Panc1 (cell line): Measurements from ENCODE around the gene SLCO3A1. TPM values are rescaled to one million over a fixed set of nuclear protein-coding genes. Genes with fewer than 3 reads are reported as not detected.

Source experiments
- ATAC-seq: fragments of 200-7000 bp; cut with Tn5 transposase; 2 replicates; pipeline ENCODE4 v1.9.1; 2020; ENCODE audit warnings: mild to moderate bottlenecking, moderate library complexity
- BruUV-seq: library from RNA; stranded (reverse); fragments of 400-500 nt; replicated peaks from 2 replicates; lab custom pipeline; 2021; lab: Mats Ljungman, UMichigan
- CTCF ChIA-PET: fragments of 300-600 bp; sonication (Branson Sonifier 250); formaldehyde crosslinking; loops from one replicate; lab custom pipeline; 2022; ENCODE audit warnings: antibody characterized with exemption; lab: Charles Lee
- POLR2A ChIA-PET: fragments of 300-600 bp; sonication (Branson Sonifier 250); formaldehyde crosslinking; loops from one replicate; lab custom pipeline; 2022; ENCODE audit warnings: antibody characterized with exemption; lab: Charles Lee
- DNase-seq: peaks from one replicate; pipeline ENCODE4 v3.0.0-alpha.2; 2010; ENCODE audit warnings: low read depth, low spot score
- H3K27ac ChIP-seq: 2 replicates; pipeline ENCODE4 v1.5.1; 2011; ENCODE audit warnings: mild to moderate bottlenecking, low read length, inconsistent platforms
- H3K27me3 ChIP-seq: fragments of 200-500 bp; sonication (Bioruptor generic); 2 replicates; pipeline ENCODE4 v1.6.0; 2014; ENCODE audit warnings: low read length, inconsistent platforms; ENCODE audit not compliant: control insufficient read depth, insufficient read depth
- H3K36me3 ChIP-seq: fragments of 200-500 bp; sonication (Bioruptor generic); 2 replicates; pipeline ENCODE4 v1.5.1; 2014; ENCODE audit warnings: inconsistent platforms, mild to moderate bottlenecking, low read length, moderate library complexity; ENCODE audit not compliant: control insufficient read depth, insufficient read depth
- H3K4me1 ChIP-seq: 2 replicates; pipeline ENCODE4 v1.5.1; 2011; ENCODE audit warnings: inconsistent platforms, mild to moderate bottlenecking, low read length, moderate library complexity; ENCODE audit not compliant: control insufficient read depth, insufficient read depth
- H3K4me3 ChIP-seq, 2 experiments: 2 replicates each; pipeline ENCODE4 v1.5.1; 2011 to 2012; ENCODE audit warnings: low read depth in 2 of 2, low read length in 2 of 2, mild to moderate bottlenecking in 2 of 2, inconsistent platforms in 1 of 2, moderate library complexity in 1 of 2
- H3K9me3 ChIP-seq: fragments of 200-500 bp; sonication (Bioruptor generic); 2 replicates; pipeline ENCODE4 v1.5.1; 2014; ENCODE audit warnings: low read depth, mild to moderate bottlenecking, inconsistent platforms, low read length, moderate library complexity; ENCODE audit not compliant: control insufficient read depth, insufficient read depth
- POLR2AphosphoS5 ChIP-seq: IDR thresholded peaks from 2 replicates; pipeline ENCODE4 v1.6.1; 2012; ENCODE audit warnings: mild to moderate bottlenecking, low read depth, low read length, moderate library complexity
- SIN3A ChIP-seq: IDR thresholded peaks from 2 replicates; pipeline ENCODE4 v1.6.1; 2012; ENCODE audit warnings: low read depth, mild to moderate bottlenecking, low read length, moderate library complexity, borderline replicate concordance; ENCODE audit not compliant: insufficient read depth
- TCF7L2 ChIP-seq: IDR thresholded peaks from 2 replicates; pipeline ENCODE4 v1.6.1; 2011; ENCODE audit warnings: mild to moderate bottlenecking, low read depth, low read length, inconsistent platforms
- in situ Hi-C: cut with HindIII; loops from 2 replicates; pipeline ENCODE4 v1.10.0; 2016; ENCODE audit warnings: low sequenced_read_pairs, low pct_unique_long_range_greater_than_20kb
- intact Hi-C: fragments of 100-400 bp; cut with micrococcal nuclease; formaldehyde crosslinking; loops from one replicate; pipeline ENCODE4 v1.10.0; 2022; ENCODE audit not compliant: unreplicated experiment
- total RNA-seq: library from RNA; stranded (reverse); gene quantifications from one replicate; pipeline ENCODE4 v1.2.1, GENCODE V29; 2021; ENCODE audit not compliant: unreplicated experiment
- TF ChIP-seq, protein P1 (sequence below): fragments of 450-650 bp; IDR thresholded peaks from 2 replicates; pipeline ENCODE4 v1.5.1; 2017; ENCODE audit warnings: mild to moderate bottlenecking
- TF ChIP-seq, protein P2 (sequence below), 2 experiments: IDR thresholded peaks; 2 replicates each; pipeline ENCODE4 v1.6.1; 2011 to 2012; ENCODE audit warnings: low read depth in 2 of 2, control low read depth in 1 of 2, low read length in 1 of 2, mild to moderate bottlenecking in 1 of 2, moderate library complexity in 1 of 2; ENCODE audit not compliant: insufficient read depth in 1 of 2

The SLCO3A1 gene
- total RNA-seq, 1 experiment from 2014 or later = 20.6 TPM

DNA sequence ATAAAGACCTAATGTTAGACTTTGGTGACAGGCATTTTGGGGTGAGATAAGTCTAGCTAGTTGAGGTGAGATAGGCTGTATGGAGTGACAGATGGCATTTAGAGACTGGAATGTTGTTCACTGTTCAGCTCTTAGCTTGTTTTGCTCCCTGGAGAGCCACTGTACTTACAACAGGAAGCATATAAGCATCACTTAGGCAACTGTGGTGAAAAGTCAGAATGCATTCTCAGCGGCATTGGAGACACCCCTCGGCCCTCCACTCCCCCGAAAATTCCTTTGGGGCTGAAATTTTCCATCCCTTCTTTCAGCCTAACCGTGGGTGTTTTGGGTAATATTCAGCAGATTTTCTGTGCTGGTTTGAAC lies 73.4 kb downstream of the SLCO3A1 start:
- intact Hi-C loops (no loop called here), in situ Hi-C loops (no loop called here)
- DNase-seq (no peak), ATAC-seq (no peak)
- no peak overlapping the region for H3K27ac ChIP-seq
- no peak for TF ChIP-seq POLR2AphosphoS5
- no peak overlapping the region for H3K4me3 ChIP-seq
- H3K4me1 ChIP-seq = peaks cover 9% of the 10 kb centered on the region
- BruUV-seq = no TSS peak
- H3K36me3 ChIP-seq = no peaks in the 10 kb centered on the region
- no peaks in the 10 kb centered on the region for H3K27me3 ChIP-seq
- H3K9me3 ChIP-seq = no peaks in the 10 kb centered on the region
- ChIA-PET POLR2A (no interaction called here), CTCF (no interaction called here)

DNA sequence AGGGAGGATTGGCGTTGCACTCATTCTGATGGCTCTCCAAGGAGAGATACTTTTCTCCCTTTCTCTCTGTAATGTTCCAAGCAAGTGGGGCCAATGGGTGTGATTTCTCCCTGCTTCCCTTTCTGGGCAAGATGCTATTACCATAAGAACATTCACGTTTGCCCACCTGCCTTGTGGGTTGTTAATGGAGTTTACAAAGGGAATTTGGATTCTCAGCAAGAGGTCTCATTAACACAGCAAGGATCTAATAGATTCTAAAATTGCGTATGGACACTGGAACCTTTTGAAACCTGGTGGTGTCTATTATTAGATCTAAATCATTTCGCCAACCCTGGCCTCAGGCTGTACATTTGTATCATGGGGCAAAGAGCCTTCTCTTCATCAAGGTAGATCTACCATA lies 74.1 kb downstream of the SLCO3A1 start:
- BruUV-seq = no TSS peak
- Histone ChIP-seq H3K4me1 (peaks cover 9% of the 10 kb centered on the region), H3K4me3 (no peak overlapping the region), H3K36me3 (no peaks in the 10 kb centered on the region), H3K9me3 (no peaks in the 10 kb centered on the region), H3K27me3 (no peaks in the 10 kb centered on the region), H3K27ac (no peak overlapping the region)
- in situ Hi-C loops (no loop called here), intact Hi-C loops (no loop called here)
- CTCF ChIA-PET = no interaction called here
- POLR2A ChIA-PET = no interaction called here
- ATAC-seq (no peak), DNase-seq (no peak)
- TF ChIP-seq, protein P1, sequence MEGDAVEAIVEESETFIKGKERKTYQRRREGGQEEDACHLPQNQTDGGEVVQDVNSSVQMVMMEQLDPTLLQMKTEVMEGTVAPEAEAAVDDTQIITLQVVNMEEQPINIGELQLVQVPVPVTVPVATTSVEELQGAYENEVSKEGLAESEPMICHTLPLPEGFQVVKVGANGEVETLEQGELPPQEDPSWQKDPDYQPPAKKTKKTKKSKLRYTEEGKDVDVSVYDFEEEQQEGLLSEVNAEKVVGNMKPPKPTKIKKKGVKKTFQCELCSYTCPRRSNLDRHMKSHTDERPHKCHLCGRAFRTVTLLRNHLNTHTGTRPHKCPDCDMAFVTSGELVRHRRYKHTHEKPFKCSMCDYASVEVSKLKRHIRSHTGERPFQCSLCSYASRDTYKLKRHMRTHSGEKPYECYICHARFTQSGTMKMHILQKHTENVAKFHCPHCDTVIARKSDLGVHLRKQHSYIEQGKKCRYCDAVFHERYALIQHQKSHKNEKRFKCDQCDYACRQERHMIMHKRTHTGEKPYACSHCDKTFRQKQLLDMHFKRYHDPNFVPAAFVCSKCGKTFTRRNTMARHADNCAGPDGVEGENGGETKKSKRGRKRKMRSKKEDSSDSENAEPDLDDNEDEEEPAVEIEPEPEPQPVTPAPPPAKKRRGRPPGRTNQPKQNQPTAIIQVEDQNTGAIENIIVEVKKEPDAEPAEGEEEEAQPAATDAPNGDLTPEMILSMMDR = no peak
- TF ChIP-seq, protein P2, sequence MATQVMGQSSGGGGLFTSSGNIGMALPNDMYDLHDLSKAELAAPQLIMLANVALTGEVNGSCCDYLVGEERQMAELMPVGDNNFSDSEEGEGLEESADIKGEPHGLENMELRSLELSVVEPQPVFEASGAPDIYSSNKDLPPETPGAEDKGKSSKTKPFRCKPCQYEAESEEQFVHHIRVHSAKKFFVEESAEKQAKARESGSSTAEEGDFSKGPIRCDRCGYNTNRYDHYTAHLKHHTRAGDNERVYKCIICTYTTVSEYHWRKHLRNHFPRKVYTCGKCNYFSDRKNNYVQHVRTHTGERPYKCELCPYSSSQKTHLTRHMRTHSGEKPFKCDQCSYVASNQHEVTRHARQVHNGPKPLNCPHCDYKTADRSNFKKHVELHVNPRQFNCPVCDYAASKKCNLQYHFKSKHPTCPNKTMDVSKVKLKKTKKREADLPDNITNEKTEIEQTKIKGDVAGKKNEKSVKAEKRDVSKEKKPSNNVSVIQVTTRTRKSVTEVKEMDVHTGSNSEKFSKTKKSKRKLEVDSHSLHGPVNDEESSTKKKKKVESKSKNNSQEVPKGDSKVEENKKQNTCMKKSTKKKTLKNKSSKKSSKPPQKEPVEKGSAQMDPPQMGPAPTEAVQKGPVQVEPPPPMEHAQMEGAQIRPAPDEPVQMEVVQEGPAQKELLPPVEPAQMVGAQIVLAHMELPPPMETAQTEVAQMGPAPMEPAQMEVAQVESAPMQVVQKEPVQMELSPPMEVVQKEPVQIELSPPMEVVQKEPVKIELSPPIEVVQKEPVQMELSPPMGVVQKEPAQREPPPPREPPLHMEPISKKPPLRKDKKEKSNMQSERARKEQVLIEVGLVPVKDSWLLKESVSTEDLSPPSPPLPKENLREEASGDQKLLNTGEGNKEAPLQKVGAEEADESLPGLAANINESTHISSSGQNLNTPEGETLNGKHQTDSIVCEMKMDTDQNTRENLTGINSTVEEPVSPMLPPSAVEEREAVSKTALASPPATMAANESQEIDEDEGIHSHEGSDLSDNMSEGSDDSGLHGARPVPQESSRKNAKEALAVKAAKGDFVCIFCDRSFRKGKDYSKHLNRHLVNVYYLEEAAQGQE (IDR thresholded peaks at IDR 0.05; ENCODE audit: insufficient read depth in 1 of 2, low read depth in 2 of 2, low read length in 1 of 2) = no peak
- no peak for TF ChIP-seq SIN3A
- TF ChIP-seq POLR2AphosphoS5 = no peak
- no peak for TF ChIP-seq TCF7L2

DNA sequence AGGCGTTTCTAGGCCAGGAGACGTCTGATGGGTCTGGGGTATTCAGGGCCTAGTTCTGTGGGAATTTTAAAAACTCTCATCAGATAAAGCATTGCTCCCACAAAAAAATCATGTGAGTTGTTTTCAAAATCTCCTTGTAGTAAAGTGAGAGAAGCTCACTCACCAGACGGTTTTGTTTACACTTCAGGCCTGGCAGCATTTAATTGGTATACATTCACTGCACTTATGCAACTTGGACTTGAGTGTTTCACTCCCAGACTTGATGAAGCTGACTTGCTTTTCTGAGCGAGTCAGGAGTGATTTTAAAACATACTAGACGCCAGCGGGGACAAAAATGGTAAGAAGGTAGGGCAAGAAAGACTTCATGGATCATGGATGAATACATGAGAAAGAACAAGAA lies 75.2 kb downstream of the SLCO3A1 start:
- no TSS peak for BruUV-seq
- CTCF ChIA-PET = interaction anchor here (0.6 kb wide), 1 partner anchor 58 kb away, joined by 3 read pairs; no protein-coding TSS in a partner anchor
- TF ChIP-seq, protein P1 = no peak
- TF ChIP-seq TCF7L2 (no peak), POLR2AphosphoS5 (no peak), SIN3A (no peak)
- TF ChIP-seq, protein P2 (IDR thresholded peaks at IDR 0.05; ENCODE audit: insufficient read depth in 1 of 2, low read depth in 2 of 2, low read length in 1 of 2) = no peak
- no peaks in the 10 kb centered on the region for H3K36me3 ChIP-seq
- H3K9me3 ChIP-seq = no peaks in the 10 kb centered on the region
- H3K4me3 ChIP-seq = no peak overlapping the region
- no peaks in the 10 kb centered on the region for H3K27me3 ChIP-seq
- no peak for DNase-seq
- in situ Hi-C loops (no loop called here), intact Hi-C loops (no loop called here)
- POLR2A ChIA-PET = no interaction called here
- peaks cover 9% of the 10 kb centered on the region for H3K4me1 ChIP-seq
- H3K27ac ChIP-seq = no peak overlapping the region
- ATAC-seq = no peak
